ENCODE results near the gene EXOSC10.
"Not testable (repeated sequence)": the region's sequence is repeated elsewhere in the genome, so short reads cannot be mapped to it uniquely, and the experiment has no call there.

Gene EXOSC10

GRCh38 chr1:11024154-11024873, 75.4 kb downstream of the EXOSC10 start:
- in situ Hi-C loops (cut with MboI; ENCODE audit: low sequenced_read_pairs): no loop called here

GRCh38 chr1:11023201-11023600, 76.5 kb downstream of the EXOSC10 start:
- in situ Hi-C loops (cut with MboI; ENCODE audit: low sequenced_read_pairs): no loop called here

- in situ Hi-C loops (cut with MboI; ENCODE audit: low sequenced_read_pairs): no loop called here
Measured at GRCh38 chr1:11019971-11020370, 79.7 kb downstream of the EXOSC10 start.

- in situ Hi-C loops (cut with MboI; ENCODE audit: low sequenced_read_pairs): not testable (repeated sequence)
Measured at GRCh38 chr1:11019358-11019757, 80.3 kb downstream of the EXOSC10 start.

All from HL-60/S4 treated with phorbol 12-myristate 13-acetate at 8.2 ng/mL for 4 days and 3 days (cell line).